GM23338 (cell line): ENCODE measurements around the gene JUNB. TPM values are rescaled to one million over a fixed set of nuclear protein-coding genes. Genes with fewer than 3 reads are reported as not detected.

Source experiments
- ATAC-seq: fragments of 200-7000 bp; cut with Tn5 transposase; 3 replicates; pipeline ENCODE4 v1.9.1; 2020
- DNase-seq: peaks from one replicate; pipeline ENCODE4 v3.0.0-alpha.2; 2015; ENCODE audit warnings: low spot score
- H2AFZ ChIP-seq: fragments of 200-600 bp; sonication (generic); 2 replicates; pipeline ENCODE4 v1.8.0; 2016; ENCODE audit warnings: antibody characterized with exemption, mild to moderate bottlenecking, moderate library complexity
- H3F3A ChIP-seq: fragments of 200-600 bp; sonication (generic); replicated peaks from 2 replicates; pipeline ENCODE4 v1.8.0; 2017; ENCODE audit warnings: antibody characterized with exemption, mixed run types, low read depth
- H3K27ac ChIP-seq: fragments of 200-600 bp; sonication (generic); 2 replicates; pipeline ENCODE4 v1.6.1; 2016; ENCODE audit warnings: low read depth
- H3K27me3 ChIP-seq: fragments of 200-600 bp; sonication (generic); 2 replicates; pipeline ENCODE4 v1.8.0; 2016; ENCODE audit warnings: mild to moderate bottlenecking, mixed run types, moderate library complexity; ENCODE audit not compliant: insufficient read depth
- H3K36me3 ChIP-seq: fragments of 200-600 bp; sonication (generic); 2 replicates; pipeline ENCODE4 v1.8.0; 2016; ENCODE audit warnings: mild to moderate bottlenecking; ENCODE audit not compliant: insufficient read depth
- H3K4me1 ChIP-seq: fragments of 200-600 bp; sonication (generic); 2 replicates; pipeline ENCODE4 v1.8.0; 2016; ENCODE audit warnings: mild to moderate bottlenecking, moderate library complexity; ENCODE audit not compliant: insufficient read depth
- H3K4me2 ChIP-seq: fragments of 200-600 bp; sonication (generic); 2 replicates; pipeline ENCODE4 v1.7.1; 2017; ENCODE audit warnings: mixed run types
- H3K4me3 ChIP-seq: fragments of 200-600 bp; sonication (generic); 2 replicates; pipeline ENCODE4 v1.6.1; 2016; ENCODE audit warnings: mixed run types
- H3K79me2 ChIP-seq: fragments of 200-600 bp; sonication (generic); replicated peaks from 2 replicates; pipeline ENCODE4 v1.8.0; 2017; ENCODE audit warnings: mild to moderate bottlenecking; ENCODE audit not compliant: insufficient read depth
- H3K9me2 ChIP-seq: fragments of 200-600 bp; sonication (generic); 2 replicates; pipeline ENCODE4 v1.8.0; 2017; ENCODE audit not compliant: insufficient read depth
- H4K20me1 ChIP-seq: fragments of 200-600 bp; sonication (generic); replicated peaks from 2 replicates; pipeline ENCODE4 v1.8.0; 2017; ENCODE audit warnings: mild to moderate bottlenecking; ENCODE audit not compliant: insufficient read depth
- H3K27ac Mint-ChIP-seq: 2 replicates; pipeline ENCODE4 v1.8.0; 2020; ENCODE audit warnings: inconsistent platforms, mild to moderate bottlenecking, moderate library complexity, mixed read lengths
- H3K27me3 Mint-ChIP-seq: 3 replicates; pipeline ENCODE4 v1.8.0; 2022; ENCODE audit warnings: low read depth, mild to moderate bottlenecking, moderate library complexity, mixed read lengths, inconsistent platforms; ENCODE audit not compliant: insufficient read depth, poor library complexity
- H3K36me3 Mint-ChIP-seq: 3 replicates; pipeline ENCODE4 v1.8.0; 2021; ENCODE audit warnings: low read depth, mild to moderate bottlenecking, inconsistent platforms, moderate library complexity, mixed read lengths
- H3K4me1 Mint-ChIP-seq: 3 replicates; pipeline ENCODE4 v1.8.0; 2020; ENCODE audit warnings: mild to moderate bottlenecking, inconsistent platforms, mixed read lengths
- H3K4me3 Mint-ChIP-seq: 3 replicates; pipeline ENCODE4 v1.8.0; 2021; ENCODE audit warnings: moderate library complexity, mild to moderate bottlenecking, inconsistent platforms, mixed read lengths
- H3K9me3 Mint-ChIP-seq: 3 replicates; pipeline ENCODE4 v1.8.0; 2020; ENCODE audit warnings: moderate library complexity, mild to moderate bottlenecking, inconsistent platforms, mixed read lengths
- EZH2 ChIP-seq: fragments of 200-600 bp; sonication (generic); IDR thresholded peaks from one replicate; pipeline ENCODE4 v1.8.0; 2017; ENCODE audit warnings: antibody characterized with exemption, mild to moderate bottlenecking, low read depth; ENCODE audit not compliant: unreplicated experiment
- NANOG ChIP-seq: IDR thresholded peaks from 2 replicates; pipeline ENCODE4 v1.6.1; 2016; ENCODE audit warnings: antibody characterized with exemption, borderline replicate concordance
- REST ChIP-seq: IDR thresholded peaks from one replicate; pipeline ENCODE4 v1.6.1; 2018; ENCODE audit warnings: antibody characterized with exemption; ENCODE audit not compliant: unreplicated experiment
- ZNF114 ChIP-seq: fragments of 250-450 bp; sonication (Bioruptor Pico); IDR thresholded peaks from 2 replicates; pipeline ENCODE4 v1.5.0; 2020; ENCODE audit warnings: mild to moderate bottlenecking, moderate library complexity
- polyA plus RNA-seq: library from polyadenylated mRNA; unstranded; fragments of >200 nt; fragmentation: Nextera tagmentation; extraction: Ambion mirVana; gene quantifications from 2 replicates; pipeline ENCODE4 v1.2.1, GENCODE V29; 2016
- total RNA-seq: library from RNA; depleted of rRNA; stranded (reverse); fragments of >200 nt; shearing (Covaris generic); gene quantifications from 2 replicates; pipeline ENCODE4 v1.2.3, GENCODE V29; 2014
- TF ChIP-seq, protein P1 (sequence below): fragments of 250-450 bp; sonication (Bioruptor Pico); IDR thresholded peaks from 2 replicates; pipeline ENCODE4 v1.5.0; 2020; ENCODE audit warnings: mild to moderate bottlenecking, moderate library complexity
- TF ChIP-seq, protein P2 (sequence below): IDR thresholded peaks from 2 replicates; pipeline ENCODE4 v1.6.1; 2016; ENCODE audit warnings: antibody characterized with exemption

Gene JUNB
- total and polyA plus RNA-seq, 2 experiments from 2014 or later: 7.7 to 20.2 TPM

GRCh38 chr19:12804051-12804450 lies 12.8 kb downstream of the JUNB start:
- Histone ChIP-seq H3K4me2 (no peak overlapping the region), H2AFZ (peak overlapping the region; percentile 47; the same call in 1 of the 2 replicates), H3K27me3 (peaks cover 10% of the 10 kb centered on the region), H3K9me2 (no peaks in the 10 kb centered on the region), H4K20me1 (no peaks in the 10 kb centered on the region), H3F3A (peaks cover 27% of the 10 kb centered on the region), H3K27ac (no peak overlapping the region), H3K4me1 (peaks cover 11% of the 10 kb centered on the region; the same call in 1 of the 2 replicates), H3K36me3 (peaks cover 11% of the 10 kb centered on the region; the same call in 1 of the 2 replicates), H3K4me3 (no peak overlapping the region), H3K79me2 (peaks cover 23% of the 10 kb centered on the region)
- DNase-seq: no peak
- Mint-ChIP-seq H3K27ac (no peak overlapping the region), H3K36me3 (peaks cover 38% of the 10 kb centered on the region), H3K4me1 (peaks cover 20% of the 10 kb centered on the region), H3K27me3 (peaks cover 10% of the 10 kb centered on the region), H3K9me3 (no peaks in the 10 kb centered on the region), H3K4me3 (no peak overlapping the region)
- TF ChIP-seq ZNF114 (CRISPR knock-in tag): no peak
- TF ChIP-seq NANOG: no peak
- TF ChIP-seq, protein P1, sequence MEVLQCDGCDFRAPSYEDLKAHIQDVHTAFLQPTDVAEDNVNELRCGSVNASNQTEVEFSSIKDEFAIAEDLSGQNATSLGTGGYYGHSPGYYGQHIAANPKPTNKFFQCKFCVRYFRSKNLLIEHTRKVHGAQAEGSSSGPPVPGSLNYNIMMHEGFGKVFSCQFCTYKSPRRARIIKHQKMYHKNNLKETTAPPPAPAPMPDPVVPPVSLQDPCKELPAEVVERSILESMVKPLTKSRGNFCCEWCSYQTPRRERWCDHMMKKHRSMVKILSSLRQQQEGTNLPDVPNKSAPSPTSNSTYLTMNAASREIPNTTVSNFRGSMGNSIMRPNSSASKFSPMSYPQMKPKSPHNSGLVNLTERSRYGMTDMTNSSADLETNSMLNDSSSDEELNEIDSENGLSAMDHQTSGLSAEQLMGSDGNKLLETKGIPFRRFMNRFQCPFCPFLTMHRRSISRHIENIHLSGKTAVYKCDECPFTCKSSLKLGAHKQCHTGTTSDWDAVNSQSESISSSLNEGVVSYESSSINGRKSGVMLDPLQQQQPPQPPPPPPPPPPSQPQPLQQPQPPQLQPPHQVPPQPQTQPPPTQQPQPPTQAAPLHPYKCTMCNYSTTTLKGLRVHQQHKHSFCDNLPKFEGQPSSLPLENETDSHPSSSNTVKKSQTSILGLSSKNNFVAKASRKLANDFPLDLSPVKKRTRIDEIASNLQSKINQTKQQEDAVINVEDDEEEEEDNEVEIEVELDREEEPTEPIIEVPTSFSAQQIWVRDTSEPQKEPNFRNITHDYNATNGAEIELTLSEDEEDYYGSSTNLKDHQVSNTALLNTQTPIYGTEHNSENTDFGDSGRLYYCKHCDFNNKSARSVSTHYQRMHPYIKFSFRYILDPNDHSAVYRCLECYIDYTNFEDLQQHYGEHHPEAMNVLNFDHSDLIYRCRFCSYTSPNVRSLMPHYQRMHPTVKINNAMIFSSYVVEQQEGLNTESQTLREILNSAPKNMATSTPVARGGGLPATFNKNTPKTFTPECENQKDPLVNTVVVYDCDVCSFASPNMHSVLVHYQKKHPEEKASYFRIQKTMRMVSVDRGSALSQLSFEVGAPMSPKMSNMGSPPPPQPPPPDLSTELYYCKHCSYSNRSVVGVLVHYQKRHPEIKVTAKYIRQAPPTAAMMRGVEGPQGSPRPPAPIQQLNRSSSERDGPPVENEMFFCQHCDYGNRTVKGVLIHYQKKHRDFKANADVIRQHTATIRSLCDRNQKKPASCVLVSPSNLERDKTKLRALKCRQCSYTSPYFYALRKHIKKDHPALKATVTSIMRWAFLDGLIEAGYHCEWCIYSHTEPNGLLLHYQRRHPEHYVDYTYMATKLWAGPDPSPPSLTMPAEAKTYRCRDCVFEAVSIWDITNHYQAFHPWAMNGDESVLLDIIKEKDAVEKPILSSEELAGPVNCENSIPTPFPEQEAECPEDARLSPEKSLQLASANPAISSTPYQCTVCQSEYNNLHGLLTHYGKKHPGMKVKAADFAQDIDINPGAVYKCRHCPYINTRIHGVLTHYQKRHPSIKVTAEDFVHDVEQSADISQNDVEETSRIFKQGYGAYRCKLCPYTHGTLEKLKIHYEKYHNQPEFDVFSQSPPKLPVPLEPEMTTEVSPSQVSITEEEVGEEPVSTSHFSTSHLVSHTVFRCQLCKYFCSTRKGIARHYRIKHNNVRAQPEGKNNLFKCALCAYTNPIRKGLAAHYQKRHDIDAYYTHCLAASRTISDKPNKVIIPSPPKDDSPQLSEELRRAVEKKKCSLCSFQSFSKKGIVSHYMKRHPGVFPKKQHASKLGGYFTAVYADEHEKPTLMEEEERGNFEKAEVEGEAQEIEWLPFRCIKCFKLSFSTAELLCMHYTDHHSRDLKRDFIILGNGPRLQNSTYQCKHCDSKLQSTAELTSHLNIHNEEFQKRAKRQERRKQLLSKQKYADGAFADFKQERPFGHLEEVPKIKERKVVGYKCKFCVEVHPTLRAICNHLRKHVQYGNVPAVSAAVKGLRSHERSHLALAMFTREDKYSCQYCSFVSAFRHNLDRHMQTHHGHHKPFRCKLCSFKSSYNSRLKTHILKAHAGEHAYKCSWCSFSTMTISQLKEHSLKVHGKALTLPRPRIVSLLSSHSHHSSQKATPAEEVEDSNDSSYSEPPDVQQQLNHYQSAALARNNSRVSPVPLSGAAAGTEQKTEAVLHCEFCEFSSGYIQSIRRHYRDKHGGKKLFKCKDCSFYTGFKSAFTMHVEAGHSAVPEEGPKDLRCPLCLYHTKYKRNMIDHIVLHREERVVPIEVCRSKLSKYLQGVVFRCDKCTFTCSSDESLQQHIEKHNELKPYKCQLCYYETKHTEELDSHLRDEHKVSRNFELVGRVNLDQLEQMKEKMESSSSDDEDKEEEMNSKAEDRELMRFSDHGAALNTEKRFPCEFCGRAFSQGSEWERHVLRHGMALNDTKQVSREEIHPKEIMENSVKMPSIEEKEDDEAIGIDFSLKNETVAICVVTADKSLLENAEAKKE (CRISPR knock-in tag): no peak
- TF ChIP-seq, protein P2, sequence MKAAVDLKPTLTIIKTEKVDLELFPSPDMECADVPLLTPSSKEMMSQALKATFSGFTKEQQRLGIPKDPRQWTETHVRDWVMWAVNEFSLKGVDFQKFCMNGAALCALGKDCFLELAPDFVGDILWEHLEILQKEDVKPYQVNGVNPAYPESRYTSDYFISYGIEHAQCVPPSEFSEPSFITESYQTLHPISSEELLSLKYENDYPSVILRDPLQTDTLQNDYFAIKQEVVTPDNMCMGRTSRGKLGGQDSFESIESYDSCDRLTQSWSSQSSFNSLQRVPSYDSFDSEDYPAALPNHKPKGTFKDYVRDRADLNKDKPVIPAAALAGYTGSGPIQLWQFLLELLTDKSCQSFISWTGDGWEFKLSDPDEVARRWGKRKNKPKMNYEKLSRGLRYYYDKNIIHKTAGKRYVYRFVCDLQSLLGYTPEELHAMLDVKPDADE: no peak
- TF ChIP-seq REST: no peak
- TF ChIP-seq EZH2: no peak
- no peak for ATAC-seq
